T47D (cell line): ENCODE results near the gene PROK2.

Experiments
- DNase-seq, 2 experiments: peaks; one replicate each; pipeline versions ENCODE4 v3.0.0 to v3.0.0-alpha.2; 2011 to 2012; ENCODE audit warnings: low read depth in 1 of 2, low spot score in 1 of 2
- JUND ChIP-seq: IDR thresholded peaks from 2 replicates; pipeline ENCODE4 v1.6.1; 2012; ENCODE audit warnings: low read depth
- in situ Hi-C: cut with HindIII; loops from 2 replicates; pipeline ENCODE4 v1.10.0; 2016; ENCODE audit warnings: low sequenced_read_pairs, low pct_unique_long_range_greater_than_20kb

PROK2 gene

DNA sequence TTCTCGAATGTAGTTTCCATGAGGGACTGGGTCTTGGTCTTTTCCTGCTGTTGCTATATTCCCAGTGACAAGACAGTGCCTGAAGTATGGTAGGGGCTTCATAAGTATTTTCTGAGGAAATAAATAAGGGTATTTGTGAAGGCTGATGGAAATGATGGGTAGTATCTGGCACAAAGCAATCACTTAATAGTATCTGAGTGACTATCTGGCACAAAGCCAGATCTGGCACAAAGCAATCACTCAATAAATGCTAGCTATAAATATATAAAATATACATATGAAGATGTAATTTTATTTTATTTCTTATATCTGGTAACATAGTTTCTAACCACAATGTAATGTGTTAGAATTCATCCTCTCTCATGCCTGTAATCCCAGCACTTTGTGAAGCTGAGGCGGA, 20.7 kb upstream of the PROK2 start:
- no peak for DNase-seq
- no peak for TF ChIP-seq JUND
- in situ Hi-C loops, result no loop called here

DNA sequence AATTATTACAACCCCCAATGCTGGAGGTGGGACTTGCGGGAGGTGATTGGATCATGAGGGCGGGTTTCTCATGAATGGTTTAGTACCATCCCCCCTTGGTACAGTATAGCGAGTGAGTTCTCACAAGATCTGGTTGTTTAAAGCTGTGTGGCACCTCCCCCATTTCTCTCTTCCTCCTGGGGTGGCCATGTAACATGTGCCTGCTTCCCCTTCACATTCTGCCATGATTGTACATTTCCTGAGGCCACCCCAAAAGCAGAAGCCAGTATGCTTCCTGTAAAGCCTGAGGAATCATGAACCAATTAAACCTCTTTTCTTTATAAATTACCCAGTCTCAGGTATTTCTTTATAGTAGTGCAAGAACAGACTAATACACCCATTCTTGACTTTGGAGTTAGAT, 20.3 kb upstream of the PROK2 start:
- TF ChIP-seq JUND, result no peak
- DNase-seq, result no peak
- in situ Hi-C loops, result no loop called here

DNA sequence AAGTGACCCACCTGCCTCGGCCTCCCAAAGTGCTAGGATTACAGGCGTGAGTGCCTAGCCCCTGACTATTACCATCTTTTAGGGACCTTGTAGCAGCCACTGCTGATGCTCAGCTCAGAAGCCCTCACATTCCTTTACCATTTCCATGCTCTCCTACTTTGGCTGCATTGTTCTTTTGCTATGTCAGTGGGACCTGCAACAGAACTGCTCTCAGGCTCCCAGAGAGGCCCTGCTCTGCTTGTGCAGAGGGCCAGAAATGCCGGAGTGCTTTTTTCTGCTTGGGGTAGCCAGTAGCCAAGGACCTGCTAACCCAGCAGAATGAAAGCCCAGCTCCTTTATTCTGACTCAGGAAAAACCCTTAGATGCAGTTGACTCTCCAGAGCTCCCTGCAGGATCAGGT, 18.3 kb upstream of the PROK2 start:
- TF ChIP-seq JUND, result no peak
- in situ Hi-C loops, result no loop called here
- DNase-seq, result no peak

DNA sequence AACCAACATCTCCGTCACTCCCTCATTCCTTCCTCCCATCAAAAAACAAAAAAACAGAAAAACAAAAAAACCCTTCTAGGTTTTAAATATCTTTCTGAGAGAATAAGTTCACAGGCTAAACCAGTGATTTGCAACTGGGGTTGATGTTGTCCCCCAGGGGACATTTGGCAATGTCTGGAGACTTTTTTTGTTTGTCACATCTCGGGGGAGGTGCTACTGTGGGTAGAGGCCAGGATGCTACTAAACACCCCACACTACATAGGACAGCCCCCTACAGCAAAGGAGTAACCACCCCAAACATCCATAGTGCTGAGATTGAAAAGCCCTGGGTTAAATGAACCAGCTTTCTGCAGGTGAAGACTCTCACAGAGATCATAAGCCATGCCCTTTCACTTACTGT, 17.0 kb upstream of the PROK2 start:
- no peak for TF ChIP-seq JUND
- in situ Hi-C loops, result no loop called here
- no peak for DNase-seq

DNA sequence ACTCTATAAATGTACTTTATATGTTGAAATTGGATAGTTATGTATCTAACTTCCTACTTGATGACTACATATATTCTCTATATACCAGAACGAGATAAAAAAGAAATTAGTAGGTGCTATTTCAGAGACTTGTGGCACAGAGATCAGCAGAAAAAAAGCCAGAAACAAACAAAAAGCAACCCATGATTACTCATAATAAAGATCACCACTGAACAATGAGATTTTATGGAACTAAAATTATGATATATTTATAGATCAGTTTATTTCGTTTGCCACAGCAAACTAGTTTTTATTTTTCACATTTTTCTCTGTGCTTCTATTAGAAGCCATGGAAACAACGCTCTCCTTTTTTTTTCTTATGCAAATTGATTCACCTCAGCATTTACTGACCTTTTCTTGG, 15.1 kb upstream of the PROK2 start:
- in situ Hi-C loops, result no loop called here
- no peak for DNase-seq
- TF ChIP-seq JUND, result no peak

DNA sequence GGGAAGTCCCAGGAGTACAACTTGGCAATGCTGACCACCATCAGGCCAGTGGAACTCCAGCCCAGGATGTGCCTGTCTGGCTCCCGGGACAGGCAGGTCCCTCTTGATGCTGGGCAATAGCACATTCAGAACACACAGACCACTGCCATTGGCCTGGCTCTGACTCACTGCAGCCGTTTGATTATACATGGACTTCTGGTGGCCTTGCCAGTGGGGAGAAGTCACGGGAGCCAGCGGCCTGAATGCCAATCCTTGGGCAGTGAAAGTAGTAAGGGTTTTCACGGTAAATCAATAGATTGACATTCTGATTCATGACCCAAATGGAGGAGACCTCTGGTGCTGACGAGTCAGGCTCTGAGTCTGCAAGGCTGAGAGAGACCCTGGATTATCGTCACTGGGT, 12.5 kb upstream of the PROK2 start:
- in situ Hi-C loops, result no loop called here
- TF ChIP-seq JUND, result no peak
- DNase-seq, result no peak

DNA sequence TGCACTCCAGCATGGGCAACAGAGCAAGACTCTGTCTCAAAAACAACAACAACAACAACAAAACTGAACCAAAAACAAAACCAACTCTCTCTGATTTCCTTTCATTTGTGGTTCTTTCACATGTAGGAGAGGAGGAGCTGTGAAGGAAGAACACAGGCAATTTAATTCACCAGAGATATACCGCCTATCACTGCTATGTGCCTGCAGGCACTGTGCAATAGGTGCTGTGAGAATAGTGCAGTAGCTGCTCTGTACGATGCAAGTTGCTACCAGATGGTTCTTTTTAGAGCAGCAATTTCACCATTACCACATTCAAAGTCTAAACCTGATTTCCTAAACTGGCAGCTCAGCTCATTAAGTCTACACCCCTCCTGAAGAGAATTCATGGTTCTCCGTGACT, 11.3 kb upstream of the PROK2 start:
- in situ Hi-C loops, result no loop called here
- DNase-seq, result no peak
- no peak for TF ChIP-seq JUND

DNA sequence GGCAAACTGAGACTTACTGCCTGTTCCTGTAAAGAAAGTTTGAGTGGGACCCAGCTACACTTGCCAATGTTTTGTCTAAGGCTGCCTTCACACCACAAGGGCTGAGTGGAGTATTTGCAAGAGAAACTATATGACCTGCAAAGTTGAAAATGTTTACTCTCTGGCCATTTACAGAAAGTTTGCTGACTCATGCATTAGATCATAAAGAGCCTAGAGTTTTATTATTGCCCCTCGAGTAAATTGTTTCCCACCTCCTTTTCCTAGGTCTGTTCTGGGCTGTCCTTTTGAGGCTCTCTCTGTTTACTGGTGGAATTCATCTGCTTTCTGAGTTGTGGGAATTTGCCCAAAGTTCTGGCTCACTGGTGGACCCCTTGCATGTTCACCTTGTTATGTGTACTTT, 6.7 kb upstream of the PROK2 start:
- in situ Hi-C loops, result no loop called here
- no peak for DNase-seq
- TF ChIP-seq JUND, result no peak

DNA sequence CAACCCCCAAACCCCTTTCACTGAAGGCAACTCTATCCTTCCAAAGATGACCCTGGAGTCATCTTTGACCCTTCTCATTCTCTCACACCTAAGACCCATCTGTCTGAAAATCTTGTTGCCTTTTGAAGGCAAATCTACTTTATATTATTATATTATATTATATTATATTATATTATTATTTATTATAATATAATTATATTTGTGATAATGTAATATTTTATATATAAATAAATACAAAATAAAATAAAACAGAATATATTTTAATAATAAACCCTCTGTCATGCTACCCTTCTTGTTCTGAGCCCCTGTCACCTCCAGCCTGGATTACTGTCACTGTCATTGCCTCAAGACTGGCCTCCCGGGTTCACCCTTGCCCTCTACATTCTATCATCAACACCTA, 5.0 kb upstream of the PROK2 start:
- in situ Hi-C loops, result no loop called here
- no peak for DNase-seq

DNA sequence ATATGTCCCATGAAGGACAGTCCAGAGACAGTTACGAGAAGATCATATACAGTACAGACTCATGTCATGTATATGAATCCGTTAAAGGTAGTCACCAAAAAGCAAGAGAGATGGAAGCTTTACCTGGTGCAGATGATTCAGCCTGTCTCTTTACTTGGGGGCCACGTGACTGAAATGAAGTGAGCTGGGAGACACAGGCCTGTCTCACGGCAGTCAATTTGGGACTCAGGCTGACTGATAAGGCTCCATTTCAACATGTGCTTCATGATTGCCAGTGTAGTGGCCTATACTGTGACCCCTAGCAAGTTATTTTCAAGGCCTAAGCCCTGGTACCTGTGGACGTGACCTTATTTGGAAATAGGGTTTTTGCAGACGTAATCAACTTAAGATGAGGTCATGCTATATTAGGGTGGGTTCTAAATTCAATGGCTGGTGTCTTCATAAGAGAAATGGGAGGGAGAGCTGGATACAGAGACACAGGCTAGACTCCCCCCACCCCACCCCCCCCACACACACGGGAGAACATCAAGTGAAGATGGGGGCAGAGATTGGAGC, 3.0 kb upstream of the PROK2 start:
- no peak for DNase-seq
- in situ Hi-C loops, result no loop called here
- no peak for TF ChIP-seq JUND

More for the DNA sequence above, 5.0 kb upstream of the PROK2 start:
- TF ChIP-seq JUND, result no peak

DNA sequence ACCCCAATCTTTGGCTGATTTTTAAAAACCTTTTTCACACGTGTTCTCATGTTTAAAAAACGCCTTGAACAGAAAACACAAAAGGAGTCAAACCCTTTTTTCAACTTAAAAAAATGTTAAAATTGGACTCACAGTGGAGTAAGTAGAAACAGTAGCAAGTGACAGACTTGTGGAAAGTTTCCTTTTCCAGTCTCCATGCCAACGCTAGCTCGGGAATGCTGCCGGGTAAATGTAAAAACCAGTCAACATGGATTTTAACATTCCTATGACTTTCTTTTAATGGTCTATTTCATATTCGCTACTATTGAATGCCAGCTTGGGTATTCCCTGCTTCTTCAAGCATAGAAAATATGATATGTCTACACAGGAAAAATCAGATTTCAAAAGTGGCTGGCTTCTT, 1.6 kb upstream of the PROK2 start:
- TF ChIP-seq JUND, result no peak
- DNase-seq, result no peak
- in situ Hi-C loops, result no loop called here

DNA sequence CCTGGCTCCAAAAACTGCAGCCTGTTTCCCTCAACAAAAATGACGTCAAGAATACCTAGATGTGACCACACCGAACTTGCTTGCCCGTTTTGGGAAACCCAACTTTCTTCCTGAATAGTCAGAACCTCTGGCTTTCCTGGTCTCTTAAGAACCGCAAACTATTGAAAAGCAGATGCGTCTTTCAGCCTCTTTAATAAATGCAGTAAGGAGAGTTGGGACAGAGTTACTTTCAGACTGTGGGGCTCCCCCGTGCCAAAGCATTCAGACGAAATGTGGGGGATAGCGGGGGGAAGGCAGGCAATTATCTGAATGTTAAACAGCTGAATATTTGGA, 1.2 kb upstream of the PROK2 start:
- in situ Hi-C loops, result no loop called here
- TF ChIP-seq JUND, result no peak
- no peak for DNase-seq

DNA sequence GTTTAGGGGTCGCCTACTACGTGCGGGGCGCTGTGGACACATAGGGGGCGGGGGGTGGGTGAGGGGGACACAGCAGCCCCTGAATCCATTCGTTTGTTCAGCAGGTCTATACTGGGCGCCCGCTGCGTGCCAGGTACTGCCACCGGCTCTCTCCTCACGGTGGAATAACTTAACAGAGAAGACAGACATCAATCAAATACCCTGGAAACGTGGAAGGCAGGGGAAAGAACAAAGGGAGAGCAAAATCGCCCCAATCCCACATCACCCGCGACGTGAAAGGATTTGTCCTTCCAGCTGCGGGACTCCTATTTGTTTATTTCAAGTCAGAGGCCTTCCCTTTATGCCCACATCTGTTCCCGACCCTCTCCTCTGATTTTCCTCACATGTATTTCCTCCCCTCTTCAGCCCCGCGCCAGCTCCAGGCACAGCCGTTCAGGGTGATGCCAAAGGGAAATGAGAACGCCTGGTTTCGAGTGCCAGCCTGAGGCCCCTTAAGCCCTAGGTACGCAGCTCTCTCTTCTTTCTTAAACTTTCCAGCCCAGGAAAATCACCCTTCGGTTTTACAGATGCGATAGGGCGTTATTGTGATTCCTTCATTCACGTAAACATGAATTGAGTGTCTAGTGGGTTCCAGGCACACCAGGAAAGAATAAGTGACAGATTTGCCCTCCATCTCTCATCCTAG, 726 bp upstream of the PROK2 start:
- TF ChIP-seq JUND, result no peak
- no peak for DNase-seq
- in situ Hi-C loops, result no loop called here
